SIG-M5 treated with dmso at 0.1 percent for 504 hours (cell line): ENCODE measurements around the gene SMIM1.

Experiments used
- DNase-seq: peaks from one replicate; lab custom pipeline; 2025; ENCODE audit not compliant: unreplicated experiment; lab: John Stamatoyannopoulos, UW

The SMIM1 gene

DNA sequence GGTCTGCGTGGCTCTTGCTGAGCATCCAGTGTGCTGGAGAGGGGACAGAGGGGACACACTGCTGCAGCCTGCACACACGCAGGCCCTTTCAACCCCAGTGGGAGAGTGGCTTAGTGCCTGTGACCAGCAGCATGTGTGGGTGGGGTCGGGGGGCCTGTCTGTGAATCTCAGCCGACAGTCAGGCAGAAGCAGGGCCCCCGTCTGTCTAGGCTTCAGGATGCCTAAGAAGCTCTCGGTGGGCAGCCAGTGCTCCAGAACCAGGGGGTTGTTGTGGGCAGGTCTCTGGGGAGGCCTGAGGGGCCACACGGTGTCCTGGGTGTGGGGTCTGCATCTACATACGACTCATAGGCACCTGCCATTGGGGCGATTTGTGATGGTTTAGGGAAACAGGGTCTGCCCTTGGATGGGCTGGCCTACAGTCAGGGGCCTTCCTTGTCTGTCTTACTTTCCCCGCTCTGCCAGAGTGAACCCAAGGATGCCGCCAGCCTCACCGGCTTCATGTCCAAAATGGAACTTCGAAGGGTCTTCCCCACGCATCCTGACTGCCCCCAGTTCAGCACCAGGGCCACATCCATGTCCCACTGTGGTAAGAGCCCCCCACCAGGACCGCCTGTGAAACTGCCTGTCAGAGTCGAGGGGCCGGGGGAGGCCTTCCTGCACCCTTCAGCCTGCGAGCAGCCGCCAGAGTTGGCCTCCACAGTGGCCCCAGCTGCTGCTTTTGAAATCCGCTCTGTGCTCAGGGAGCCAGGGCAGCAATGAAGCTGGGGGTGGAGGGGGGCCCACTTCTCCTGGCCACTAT lies 18.7 kb upstream of the SMIM1 start:
- no peak for DNase-seq

DNA sequence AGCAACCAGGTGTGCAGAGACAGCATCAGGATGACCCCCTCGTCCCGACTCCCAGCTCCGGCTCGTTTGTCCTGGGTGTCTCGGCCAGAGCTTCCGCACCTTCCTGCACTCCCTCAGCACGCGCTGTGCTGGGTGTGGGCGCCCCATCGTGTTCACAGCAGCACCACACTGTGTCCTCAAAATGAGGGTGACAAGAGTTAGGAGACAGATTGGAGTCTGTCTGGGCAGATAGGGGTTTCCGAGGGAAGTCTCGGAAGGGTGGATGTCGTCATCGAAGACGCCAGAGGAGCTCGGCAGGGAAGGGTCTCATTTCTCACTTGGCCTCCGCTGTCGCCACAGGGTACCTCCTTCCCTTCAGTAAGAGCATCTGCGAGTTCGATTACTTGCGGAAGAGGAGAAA lies 16.2 kb upstream of the SMIM1 start:
- no peak for DNase-seq

DNA sequence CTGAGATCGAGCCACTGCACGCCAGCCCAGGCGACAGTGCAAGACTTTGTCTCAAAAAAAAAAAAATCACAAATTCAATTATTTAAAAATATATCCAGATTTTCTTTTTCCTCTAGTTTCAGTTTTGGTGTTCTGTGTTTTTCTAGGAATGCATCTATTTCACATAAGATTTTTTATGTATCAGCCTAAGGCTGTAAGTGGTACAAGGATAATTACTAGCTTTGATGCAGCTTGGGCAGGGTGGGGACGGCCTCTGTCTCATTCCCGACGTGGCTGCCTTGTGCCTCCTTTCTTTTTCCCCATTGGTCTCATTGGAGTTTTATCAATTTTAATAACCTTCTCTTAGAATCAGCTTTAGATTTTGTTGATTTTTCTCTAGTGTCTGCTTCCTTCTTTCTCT lies 13.4 kb upstream of the SMIM1 start:
- no peak for DNase-seq

DNA sequence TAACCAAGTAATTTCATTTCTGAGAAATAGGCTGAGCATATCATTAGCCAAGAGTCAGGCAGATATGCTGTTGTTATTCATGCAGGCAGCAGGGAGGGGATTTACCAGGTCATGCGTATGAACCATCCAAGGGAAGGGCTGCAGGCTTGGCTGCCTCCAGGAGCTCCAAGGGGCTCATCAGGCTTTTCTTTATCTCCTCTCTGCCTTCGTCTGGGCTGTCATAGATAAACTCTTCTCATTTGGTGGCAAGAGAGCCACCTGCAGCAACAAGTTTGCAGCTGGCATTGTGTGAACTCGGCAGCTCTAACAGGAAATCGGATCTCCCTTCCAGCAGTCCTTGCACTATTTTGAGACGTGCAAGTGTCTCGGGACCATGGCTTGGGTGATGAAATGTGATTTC lies 12.8 kb upstream of the SMIM1 start:
- DNase-seq = no peak

DNA sequence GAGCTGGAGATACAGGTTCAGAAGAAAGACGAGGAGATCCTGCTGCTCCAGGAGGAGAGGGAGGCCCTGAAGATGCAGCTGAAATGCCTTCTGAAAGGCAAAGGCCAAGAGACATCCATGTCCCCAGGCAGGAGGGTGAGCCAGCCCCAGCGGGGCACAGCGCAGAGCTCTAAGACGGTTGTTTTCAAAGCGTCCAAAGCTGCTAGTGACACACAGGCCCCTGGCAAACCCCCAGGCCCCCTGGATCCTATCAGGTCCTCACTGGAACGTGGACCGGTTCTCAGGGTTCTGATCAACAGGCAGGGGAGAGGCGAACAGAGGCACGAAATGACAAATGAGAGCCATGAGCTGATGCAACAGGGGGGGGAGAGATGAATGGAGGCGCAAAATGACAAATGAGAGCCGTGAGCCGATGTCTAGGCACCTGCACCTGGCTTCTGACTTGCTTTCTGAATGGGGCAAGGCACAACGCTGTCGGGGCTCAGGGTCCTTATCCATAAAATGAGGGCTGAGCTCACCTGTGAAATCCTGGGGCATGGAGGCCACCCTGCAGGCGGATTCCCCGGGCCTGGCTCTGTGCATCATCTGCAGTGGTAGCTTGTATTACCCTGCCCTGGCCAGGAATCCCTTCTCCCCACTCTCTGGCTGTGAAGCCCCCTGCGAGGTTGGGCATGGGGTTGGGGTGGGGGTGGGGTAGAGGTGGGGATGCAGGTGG lies 11.1 kb upstream of the SMIM1 start:
- DNase-seq = no peak

DNA sequence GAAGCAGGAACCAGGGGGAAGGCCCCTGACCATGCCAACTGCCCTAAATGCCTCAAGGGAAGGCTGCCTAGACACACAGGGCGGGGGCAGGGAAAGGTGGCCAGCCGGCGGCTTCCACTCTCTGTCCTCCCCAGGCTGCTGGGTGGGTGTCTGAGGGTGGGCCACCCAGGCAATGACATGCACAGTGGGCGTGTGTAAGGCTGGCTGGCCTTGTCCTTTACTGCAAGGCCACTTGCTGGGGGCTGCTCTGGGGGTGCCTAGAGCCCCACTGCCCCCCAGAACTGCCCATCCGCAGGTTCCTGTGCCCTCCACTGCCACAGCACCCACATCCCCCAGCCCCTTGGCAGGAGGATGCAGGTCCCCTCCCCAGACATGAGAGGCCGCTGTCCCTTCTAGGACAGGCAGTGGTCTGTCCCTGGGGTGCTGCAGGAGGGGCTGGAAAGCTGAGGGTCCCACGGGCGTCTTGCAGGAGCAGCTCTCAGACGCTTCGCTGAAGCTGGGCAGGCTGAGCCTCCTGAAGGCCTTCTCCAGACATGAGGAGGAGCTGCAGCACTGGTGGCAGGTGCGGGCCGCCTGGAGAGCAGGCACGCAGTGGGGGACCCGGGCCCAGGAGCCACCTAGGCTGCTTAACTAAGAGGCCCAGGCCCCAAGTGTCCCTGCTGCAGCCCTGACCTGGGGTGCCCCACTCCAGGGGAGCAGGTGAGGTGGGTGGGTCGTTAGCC lies 10.2 kb upstream of the SMIM1 start:
- DNase-seq = no peak

DNA sequence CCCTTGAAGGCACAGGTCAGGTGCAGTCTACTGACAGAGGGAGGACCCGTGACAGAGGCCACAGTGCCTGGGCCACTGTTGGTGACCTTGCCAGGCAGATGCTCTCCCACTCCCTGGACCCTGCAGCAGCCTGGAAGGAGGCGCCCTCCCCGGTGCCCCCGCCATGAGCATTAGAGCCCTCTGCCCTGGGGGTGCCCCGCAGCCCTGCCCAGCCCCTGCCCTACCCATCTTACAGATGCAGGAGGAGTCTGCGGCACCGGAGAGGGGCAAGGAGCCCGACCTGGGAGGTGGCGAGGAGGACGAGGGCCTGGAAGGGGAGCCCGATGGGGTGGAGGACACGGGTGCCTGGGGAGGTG lies 9.7 kb upstream of the SMIM1 start:
- no peak for DNase-seq

DNA sequence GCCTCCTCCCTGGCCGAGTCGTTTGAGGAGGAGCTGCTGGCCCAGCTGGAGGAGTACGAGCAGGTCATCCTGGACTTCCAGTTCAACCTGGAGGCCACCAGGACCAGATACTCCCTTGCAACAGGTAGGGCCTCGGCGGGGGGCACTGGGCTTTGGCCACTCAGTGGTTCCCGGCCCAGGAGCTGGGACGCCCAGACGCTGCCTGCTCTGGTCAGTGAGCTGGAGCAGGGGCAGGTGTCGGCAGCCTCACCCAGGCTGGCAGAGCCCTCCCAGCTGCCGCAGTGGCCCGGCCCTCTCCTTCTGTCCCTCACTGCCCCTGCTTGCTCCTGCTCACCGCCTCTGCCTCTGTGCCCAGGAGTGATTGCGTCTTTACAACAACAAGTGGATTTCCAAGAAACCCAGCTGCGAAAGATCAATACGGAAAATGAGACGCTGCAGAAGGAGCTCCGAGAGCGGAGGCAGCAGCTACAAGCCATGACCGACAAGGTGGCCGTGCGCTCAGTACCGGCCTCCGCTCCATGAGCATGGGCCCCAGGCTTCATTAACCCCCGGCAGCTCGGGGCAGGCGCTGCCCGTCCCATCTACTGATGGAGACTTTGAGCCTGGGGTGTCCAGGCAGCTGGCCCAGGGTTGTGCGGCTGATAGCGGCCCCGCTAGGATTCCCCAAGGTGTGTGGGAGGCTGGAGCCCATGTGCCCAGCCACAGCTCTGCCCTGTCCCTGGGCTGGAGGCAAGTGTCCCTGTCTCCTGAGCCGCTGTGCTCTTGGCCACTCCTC lies 9.0 kb upstream of the SMIM1 start:
- DNase-seq = no peak

DNA sequence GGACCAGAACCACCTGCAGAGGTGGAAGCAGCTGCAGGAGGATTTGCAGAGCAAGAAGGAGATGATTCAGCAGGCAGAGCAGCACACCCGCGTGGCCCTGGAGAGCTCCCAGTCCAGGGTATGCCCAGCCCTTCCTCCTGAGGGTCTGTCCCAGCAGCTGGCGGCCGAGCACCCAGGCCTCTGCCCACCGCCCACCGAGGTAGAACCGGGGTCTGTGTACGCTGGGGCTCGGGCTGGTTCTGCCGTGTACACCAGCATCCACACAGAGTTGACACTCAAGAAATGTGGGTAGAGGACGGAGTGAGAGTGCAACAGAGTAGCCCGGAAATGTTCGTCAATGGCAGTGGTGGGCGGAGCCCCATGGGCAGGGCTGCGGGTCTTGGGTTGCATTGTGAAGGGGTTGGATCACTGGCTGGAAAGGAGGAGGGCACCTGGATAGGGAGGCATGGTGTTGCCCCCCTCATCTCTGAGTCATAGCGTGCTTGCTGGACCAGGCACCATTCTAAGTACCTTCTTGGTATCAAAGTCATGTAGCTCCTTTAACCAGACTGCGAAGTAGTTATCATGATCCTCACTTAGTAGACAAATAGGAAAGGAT lies 5.1 kb upstream of the SMIM1 start:
- DNase-seq = no peak

DNA sequence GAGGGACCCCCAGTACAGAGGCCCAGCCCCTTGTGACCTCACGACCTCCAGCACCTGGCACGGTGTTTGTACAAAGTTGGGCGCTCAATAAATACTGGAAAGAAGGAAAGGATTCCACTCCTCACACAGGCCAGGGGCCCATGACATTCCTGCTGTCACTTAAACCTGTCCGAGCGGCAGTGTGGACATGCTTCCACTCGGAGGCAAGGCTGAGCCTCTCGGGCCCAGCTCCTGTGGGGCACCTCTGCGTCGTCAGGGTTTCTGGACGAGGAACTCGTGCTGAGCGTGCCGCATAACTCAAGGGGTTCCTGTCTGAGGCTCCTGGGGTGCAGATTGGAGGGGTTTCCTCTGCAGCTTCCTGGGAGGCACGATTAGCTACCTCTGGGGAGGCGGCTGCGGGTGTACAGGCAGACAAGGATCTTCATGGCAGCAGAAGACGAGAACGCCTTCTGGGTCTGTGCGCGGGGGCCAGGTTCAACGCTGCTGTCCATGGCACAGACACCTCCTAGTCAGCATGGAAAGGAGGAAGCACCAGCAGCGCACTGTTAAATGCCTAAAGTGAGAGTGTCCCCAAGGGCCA lies 3.6 kb upstream of the SMIM1 start:
- no peak for DNase-seq

DNA sequence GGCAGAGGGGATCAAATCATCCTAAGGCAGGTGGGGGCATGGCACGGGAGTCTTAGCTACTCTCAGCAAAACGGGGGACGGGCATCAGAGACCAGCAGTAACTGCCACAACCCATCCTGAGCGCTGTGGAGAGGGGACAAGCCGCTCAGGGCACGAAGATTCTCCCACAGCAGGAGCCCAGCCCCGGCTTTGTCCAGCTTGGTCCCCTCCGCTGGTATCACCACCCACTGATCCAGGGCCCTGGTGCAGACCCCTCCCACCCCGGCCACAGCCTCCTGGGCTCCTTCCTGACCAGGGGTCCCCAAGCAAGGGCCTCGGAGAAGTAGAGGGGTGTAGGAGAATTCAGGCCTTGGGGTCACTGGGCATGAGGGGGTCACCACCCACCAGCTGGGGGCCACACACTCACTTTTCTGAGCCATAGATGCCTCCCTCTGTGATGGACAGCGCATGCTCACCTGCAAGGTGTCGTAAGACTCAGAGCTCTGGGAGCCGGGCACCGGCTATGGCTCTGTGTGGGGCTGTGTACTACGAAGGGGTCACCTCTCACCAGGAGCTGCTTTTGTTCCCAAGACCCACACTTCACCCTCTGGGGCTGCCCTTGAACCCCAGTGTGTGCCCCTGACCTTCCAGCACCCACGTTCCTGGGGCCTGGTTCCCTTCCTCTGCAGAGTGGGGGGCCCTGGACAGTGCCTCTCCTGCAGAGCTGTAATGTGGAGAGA lies 2.3 kb upstream of the SMIM1 start:
- DNase-seq = no peak

DNA sequence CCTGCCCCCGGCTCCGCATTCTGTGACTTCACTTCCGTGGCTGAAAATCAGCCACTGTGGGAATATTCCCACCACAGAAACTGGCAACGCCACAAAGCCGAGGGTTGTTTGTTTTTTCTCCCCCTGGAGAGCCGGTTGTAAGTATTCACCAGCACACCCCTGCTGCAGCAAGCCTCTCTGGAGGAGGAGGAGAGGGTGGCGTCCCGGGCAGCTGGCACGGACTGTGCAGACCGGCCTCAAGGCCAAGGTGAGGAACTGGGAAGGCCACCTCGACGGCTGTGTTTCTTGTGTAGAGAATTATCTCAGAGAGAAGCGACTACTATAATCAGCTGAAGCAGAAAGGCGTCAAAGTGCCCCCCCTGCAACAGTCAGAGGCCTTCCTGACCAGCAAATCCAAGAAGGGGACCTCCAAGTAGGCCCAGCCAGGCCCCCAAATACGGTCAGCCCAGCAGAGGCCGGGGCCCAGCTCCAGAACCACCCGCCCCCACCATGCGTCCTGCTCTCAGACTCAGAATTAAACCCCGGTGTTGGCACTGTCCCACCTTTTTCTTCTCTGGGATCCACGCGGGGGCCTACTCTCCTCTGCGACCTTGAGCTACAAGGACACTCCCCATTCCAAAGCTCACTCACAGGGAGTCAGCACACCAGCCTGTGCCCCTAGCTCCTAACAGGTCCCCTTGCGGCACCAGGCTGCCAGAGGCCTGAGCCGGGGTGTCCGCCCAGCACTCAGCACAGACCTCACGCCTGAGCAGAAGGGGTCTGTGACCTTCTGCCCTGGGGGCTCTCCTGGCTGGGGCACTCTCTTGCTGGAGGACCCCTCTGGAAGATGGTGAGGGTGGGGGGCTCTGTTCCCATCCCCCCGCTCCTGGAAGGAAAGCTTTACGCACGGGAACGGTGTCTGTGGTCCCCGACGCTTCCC lies 1.2 kb upstream of the SMIM1 start:
- no peak for DNase-seq

DNA sequence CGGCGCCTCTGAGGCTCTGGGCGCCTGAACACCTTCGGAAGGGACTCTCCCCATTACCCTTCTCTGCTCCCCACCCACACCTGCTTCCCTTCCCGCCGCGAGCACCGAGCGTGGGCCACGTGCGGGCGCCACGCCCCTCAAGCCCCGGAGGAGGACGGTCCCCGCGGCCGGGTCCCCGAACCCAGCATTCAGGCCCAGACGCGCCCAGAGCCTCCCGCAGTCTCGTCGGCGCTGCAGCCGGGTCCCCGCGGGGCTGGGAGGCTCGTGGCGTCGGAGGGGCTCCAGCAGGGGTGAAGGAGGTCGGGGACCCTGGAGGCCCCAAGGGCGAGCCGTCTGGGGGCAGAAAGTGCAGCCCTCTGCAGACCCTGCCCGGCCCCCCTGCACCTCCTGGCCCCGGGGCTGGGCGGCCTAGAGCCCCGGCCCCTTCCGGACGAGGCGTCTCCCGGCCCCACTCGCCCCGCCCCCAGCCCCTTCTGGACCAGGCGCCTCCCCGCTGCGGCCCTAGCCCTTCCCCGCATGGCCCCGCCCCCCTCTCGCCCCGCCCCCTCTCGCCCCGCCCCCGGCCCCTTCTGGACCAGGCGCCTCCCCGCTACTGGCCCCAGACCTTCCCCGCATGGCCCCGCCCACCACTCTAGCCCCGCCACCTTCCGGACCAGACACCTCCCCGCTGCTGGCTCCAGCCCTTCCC lies 378 bp upstream of the SMIM1 start:
- peak; percentile 78 for DNase-seq

DNA sequence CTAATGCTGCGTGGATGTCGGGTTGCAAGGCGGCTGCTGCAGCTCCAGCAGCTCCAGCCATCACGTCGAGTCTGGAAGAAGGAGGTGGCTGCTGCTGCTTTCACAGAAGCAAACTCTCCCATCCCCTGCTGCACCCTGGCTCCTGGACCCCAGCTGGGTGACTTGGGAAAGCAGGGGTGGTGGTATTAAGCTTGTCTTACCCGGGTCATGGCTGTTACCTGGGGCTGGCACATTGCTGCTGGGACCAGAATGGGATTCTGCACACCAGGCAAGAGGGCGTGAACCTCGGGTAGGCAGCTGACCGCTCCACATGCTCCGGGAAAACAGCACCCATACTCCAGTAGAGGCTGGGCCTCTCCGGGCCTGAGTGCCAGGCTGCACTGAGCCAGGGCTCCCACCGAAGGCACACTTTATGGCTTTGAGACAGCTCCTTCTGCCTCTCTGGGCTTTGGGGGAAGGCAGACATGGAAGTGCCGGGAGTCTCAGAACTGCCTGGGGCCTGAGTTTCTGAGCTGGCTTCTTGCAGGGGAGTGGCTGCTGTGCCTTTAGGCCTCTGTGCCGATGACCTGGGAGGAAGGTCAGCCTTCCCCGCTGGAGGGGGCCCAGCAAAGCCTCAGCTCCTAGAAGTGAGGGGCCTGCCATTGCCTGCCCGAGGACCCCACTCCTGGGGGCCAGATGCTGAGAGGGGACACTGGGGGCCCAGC lies 1.2 kb downstream of the SMIM1 start:
- no peak for DNase-seq

DNA sequence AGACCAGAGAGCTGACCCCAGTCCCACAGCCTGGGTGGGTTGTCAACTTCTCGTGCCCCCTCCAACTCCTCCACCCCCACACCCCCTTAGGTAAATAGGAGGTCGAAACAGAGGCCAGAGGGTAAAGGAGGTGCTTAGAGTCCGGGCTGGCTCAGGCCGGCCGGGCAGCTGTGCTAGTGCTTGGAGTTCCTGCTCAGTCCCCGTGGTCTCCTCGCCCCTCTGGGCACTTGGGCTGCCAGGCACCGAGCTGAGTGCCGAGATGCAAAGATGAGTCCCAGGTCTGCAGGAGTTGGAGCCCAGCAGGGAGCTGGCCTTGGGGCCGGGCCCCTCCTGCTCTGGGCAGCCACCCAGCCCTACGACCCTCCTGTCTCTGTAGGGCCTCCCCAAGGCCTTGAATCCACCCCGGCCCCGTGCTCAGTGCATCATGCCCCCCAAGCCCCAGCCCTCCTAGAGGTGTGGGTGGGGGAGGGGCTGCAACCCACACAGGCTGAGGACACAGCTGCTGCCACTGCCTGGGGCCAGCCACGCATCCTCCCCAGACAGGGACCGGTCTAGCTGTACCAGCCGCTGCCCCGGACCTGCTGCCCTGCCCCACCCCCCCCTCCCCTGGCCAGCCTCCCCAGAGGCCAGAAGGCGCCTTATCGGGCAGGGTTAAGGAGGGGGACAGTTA lies 1.9 kb downstream of the SMIM1 start:
- no peak for DNase-seq

DNA sequence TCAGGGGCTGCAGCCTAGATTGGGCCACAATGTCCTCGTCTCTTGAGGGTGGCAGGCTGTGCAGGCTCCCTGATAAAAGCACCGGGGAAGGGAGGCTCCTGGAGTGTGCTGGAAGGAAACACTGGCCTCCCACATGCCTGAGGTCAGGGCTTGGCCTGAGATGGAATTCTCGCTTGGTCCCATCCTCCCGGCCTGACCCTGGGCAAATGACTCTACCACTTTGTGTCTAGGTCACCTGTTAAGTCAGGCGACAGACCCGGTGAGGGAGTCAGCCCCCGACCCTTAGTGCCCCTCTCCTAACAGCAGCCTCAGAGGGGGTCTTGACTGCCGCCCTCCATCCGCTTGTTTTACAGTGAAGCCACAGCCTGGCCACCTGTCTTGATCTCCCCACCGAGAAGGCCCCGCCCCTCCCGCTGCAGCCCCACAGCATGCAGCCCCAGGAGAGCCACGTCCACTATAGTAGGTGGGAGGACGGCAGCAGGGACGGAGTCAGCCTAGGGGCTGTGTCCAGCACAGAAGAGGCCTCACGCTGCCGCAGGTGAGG lies 2.5 kb downstream of the SMIM1 start:
- no peak for DNase-seq
